Psoas muscle (tissue), 8 donors: ENCODE data around the gene AP3B1. TPM values are rescaled to one million over a fixed set of nuclear protein-coding genes. Genes with fewer than 3 reads are reported as not detected.

ENCODE experiments used
- ATAC-seq, 4 donors: fragments of 200-7000 bp; cut with Tn5 transposase; one replicate each; pipeline ENCODE4 v1.9.1; 2020; ENCODE audit warnings: moderate library complexity in 3 of 4, mild to moderate bottlenecking in 2 of 4
- DNase-seq, 2 donors: peaks; one replicate each; pipeline ENCODE4 v3.0.0-alpha.2; 2020
- H3K27ac ChIP-seq: fragments of 200-600 bp; one replicate; pipeline ENCODE4 v1.8.0; 2022
- H3K27me3 ChIP-seq, 3 donors: fragments of 200-600 bp in 1 of 3; one replicate each; pipeline versions ENCODE4 v1.6.1 to v1.8.0; 2013 to 2022; ENCODE audit warnings: low read length in 2 of 3, mild to moderate bottlenecking in 2 of 3, moderate library complexity in 1 of 3; ENCODE audit not compliant: insufficient read depth in 3 of 3
- H3K36me3 ChIP-seq, 2 donors: fragments of 200-600 bp in 1 of 2; one replicate each; pipeline versions ENCODE4 v1.6.1 to v1.8.0; 2013 to 2022; ENCODE audit warnings: low read depth in 1 of 2, mild to moderate bottlenecking in 1 of 2, moderate library complexity in 1 of 2; ENCODE audit not compliant: insufficient read depth in 1 of 2
- H3K4me1 ChIP-seq: fragments of 200-600 bp; one replicate; pipeline ENCODE4 v1.8.0; 2022
- H3K4me3 ChIP-seq: fragments of 200-600 bp; one replicate; pipeline ENCODE4 v1.8.0; 2022; ENCODE audit warnings: mild to moderate bottlenecking
- H3K9me3 ChIP-seq: fragments of 200-600 bp; one replicate; pipeline ENCODE4 v1.8.0; 2022
- WGBS, 3 donors: extraction: QIAGEN DNeasy Blood & Tissue Kit; methylation state at CpG; one replicate each; pipeline versions ENCODE4 v1.1.6 to v1.1.7; 2013; 5-methylcytosine and 5-hydroxymethylcytosine counted together
- intact Hi-C, 2 donors: fragments of 100-400 bp; cut with DNase I; formaldehyde crosslinking; loops; one replicate each; pipeline versions ENCODE4 v1.11.0 to v1.14.2; 2022
- polyA plus RNA-seq, 3 donors: library from polyadenylated mRNA; stranded (reverse); fragments of 200-250 nt; gene quantifications; one replicate each; pipeline ENCODE4 v1.2.3, GENCODE V29; 2013
- total RNA-seq, 4 donors: library from RNA; stranded (reverse); fragmentation: NEBNext Ultra II Directional in 2 of 4; extraction: Animal tissue kit (Norgen Biotek cat#: 25700) in 2 of 4; gene quantifications; one replicate each; pipeline versions ENCODE4 v1.2.1 to v1.2.4, GENCODE V29; 2021 to 2023
- TF ChIP-seq, protein P1 (sequence below): fragments of 200-600 bp; IDR thresholded peaks from one replicate; pipeline ENCODE4 v1.8.0; 2022; ENCODE audit warnings: antibody characterized with exemption
- donor health status: healthy with polysubstance abuse.
- donor health status: DM: no; HTN: no; CAD: no; lungs with moderate emphysema.
- donor health status: Bipolar disorder and iron deficiency.
- donor health status: healthy.
- donor health status: DM: yes; HTN: yes; CAD: no.
- donor health status: DM: no; HTN: no; CAD: no.
- donor health status: DM: no; HTN: no; CAD: no.
- donor health status: DM: yes; HTN: yes; CAD: no.

The AP3B1 gene
- total and polyA plus RNA-seq, 7 donors: 12.4 to 24.4 (median 15.2) TPM

DNA sequence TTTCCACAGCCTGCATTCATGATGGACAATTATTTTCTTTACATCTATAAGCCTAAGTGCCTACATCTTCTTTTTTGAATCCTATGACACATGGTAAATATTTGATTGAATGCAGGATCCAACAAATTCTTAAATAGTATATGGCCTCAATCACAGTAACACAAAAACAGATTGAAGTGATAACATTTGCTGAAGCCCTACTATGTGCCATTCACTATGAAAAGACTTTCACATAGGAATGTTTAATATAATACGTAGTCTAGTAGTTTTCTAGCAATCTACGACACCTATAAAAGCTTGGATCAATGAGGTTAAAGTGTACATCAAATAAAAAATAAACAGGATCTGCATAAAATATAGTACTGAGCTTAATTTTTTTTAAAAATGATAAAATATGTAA, 231.0 kb downstream of the AP3B1 start:
- no peaks in the 10 kb centered on the region for H3K9me3 ChIP-seq
- no peak overlapping the region for H3K4me3 ChIP-seq
- ATAC-seq (no peak), DNase-seq (no peak)
- 96 to 99% (median 99%) methylated on average over 2 of the region's 2 CpGs for WGBS, 3 donors
- intact Hi-C loops: no loop called here
- no peak overlapping the region for H3K27ac ChIP-seq
- H3K27me3 ChIP-seq: no peaks in the 10 kb centered on the region
- TF ChIP-seq, protein P1, sequence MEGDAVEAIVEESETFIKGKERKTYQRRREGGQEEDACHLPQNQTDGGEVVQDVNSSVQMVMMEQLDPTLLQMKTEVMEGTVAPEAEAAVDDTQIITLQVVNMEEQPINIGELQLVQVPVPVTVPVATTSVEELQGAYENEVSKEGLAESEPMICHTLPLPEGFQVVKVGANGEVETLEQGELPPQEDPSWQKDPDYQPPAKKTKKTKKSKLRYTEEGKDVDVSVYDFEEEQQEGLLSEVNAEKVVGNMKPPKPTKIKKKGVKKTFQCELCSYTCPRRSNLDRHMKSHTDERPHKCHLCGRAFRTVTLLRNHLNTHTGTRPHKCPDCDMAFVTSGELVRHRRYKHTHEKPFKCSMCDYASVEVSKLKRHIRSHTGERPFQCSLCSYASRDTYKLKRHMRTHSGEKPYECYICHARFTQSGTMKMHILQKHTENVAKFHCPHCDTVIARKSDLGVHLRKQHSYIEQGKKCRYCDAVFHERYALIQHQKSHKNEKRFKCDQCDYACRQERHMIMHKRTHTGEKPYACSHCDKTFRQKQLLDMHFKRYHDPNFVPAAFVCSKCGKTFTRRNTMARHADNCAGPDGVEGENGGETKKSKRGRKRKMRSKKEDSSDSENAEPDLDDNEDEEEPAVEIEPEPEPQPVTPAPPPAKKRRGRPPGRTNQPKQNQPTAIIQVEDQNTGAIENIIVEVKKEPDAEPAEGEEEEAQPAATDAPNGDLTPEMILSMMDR: no peak
- no peaks in the 10 kb centered on the region for H3K36me3 ChIP-seq
- H3K4me1 ChIP-seq: no peaks in the 10 kb centered on the region

DNA sequence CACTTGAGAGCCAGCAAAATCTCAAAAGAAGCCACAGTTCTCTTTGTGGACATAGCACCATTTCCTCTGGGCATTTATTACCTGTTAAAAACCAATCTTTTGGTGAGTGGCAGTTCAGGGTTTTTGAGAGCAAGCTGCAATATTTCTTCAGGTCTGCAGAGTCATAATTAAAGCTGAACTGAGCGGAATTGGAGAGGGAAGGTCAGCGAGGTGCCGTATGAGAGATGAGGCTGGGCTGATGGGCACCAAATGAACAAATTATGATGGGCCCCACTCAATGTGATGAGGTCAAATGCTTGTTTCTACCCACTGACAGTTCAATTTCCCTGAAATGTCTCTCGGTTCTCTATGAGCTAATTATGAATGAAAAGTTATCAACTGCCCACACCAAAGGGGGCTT, 231.9 kb downstream of the AP3B1 start:
- no peaks in the 10 kb centered on the region for H3K9me3 ChIP-seq
- no peaks in the 10 kb centered on the region for H3K36me3 ChIP-seq
- ATAC-seq (no peak), DNase-seq (no peak)
- H3K4me1 ChIP-seq: no peaks in the 10 kb centered on the region
- no peak overlapping the region for H3K27ac ChIP-seq
- 88 to 92% (median 89%) methylated on average over 4 of the region's 4 CpGs for WGBS, 3 donors
- H3K4me3 ChIP-seq: no peak overlapping the region
- intact Hi-C loops: no loop called here
- TF ChIP-seq, protein P1: no peak
- no peaks in the 10 kb centered on the region for H3K27me3 ChIP-seq

DNA sequence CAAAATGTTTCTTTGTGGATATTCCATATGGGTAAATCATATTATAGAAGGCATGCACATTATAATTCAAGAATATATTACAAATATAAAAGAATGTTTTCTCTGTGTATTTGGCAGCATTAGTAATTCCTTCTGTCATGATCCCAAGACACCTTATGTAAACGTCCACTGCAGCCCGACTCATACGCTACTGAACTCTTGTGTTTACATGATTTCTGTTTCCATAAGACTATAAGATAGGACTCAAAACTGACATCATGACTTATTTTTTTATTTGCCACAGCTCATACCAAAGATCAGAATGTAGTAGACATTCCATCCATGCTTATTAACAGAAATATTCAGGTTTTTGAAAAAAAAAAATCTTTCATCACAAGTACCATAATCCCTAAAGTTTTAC, 234.1 kb downstream of the AP3B1 start:
- H3K27ac ChIP-seq: no peak overlapping the region
- no peaks in the 10 kb centered on the region for H3K4me1 ChIP-seq
- H3K4me3 ChIP-seq: no peak overlapping the region
- 79 to 83% (median 81%) methylated on average over 3 of the region's 3 CpGs for WGBS, 3 donors
- intact Hi-C loops: no loop called here
- H3K27me3 ChIP-seq: no peaks in the 10 kb centered on the region
- H3K36me3 ChIP-seq: no peaks in the 10 kb centered on the region
- H3K9me3 ChIP-seq: no peaks in the 10 kb centered on the region
- no peak for DNase-seq
- TF ChIP-seq, protein P1: no peak
- ATAC-seq: no peak

DNA sequence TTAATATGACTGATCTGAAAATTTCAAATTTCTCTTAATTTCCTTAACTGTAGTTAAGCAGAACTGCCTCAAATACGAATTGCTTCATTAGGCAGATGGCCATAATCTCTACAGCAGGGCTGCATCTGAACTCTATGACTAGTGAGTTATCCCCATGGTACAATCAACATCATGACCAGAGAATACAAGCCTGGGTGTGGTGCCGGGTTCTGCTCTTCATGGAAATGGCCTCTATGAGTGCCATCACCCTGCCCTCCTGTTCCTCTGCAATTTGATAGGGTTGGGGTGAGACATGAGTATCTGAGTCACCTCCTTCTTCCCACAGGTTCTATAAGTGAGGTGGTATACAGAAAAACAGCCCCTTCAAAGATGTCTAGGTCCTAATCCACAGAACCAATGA, 235.9 kb downstream of the AP3B1 start:
- Histone ChIP-seq H3K9me3 (no peaks in the 10 kb centered on the region), H3K27ac (no peak overlapping the region), H3K36me3 (no peaks in the 10 kb centered on the region), H3K4me3 (no peak overlapping the region), H3K4me1 (no peaks in the 10 kb centered on the region), H3K27me3 (no peaks in the 10 kb centered on the region)
- intact Hi-C loops: no loop called here
- ATAC-seq: no peak
- no peak for DNase-seq
- 87 to 91% (median 91%) methylated on average over 2 of the region's 2 CpGs for WGBS, 3 donors
- TF ChIP-seq, protein P1: no peak

DNA sequence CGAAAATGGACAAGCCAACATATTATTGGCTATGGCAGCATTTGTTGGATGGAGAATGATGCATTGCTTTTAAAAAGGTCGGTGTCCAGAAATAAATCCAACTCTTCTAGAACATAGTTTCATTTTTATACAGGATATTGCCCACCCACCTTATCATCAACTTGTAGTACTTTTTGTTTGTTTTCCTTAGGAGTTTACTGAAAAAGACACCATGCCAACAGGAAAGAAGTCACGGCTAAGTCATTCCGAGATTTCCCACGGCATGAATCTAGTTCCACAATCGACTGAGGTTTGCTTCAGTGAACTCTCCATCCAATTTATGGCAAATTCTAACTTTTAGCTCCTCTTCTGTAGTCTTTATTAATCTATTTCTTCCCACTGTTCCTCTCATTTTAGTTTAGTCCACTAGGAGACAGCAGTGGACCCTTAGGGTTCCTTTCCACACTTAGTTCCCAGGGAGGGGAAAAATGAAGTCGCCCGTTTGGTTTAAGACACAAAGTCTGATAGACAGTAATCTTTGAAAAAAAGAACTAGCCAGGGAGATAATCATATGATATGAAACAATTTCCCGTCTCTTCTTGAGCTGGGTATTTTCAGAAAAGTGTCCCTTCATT, 237.5 kb downstream of the AP3B1 start:
- no peaks in the 10 kb centered on the region for H3K9me3 ChIP-seq
- no peak overlapping the region for H3K27ac ChIP-seq
- no peaks in the 10 kb centered on the region for H3K4me1 ChIP-seq
- no peaks in the 10 kb centered on the region for H3K36me3 ChIP-seq
- intact Hi-C loops: no loop called here
- ATAC-seq: no peak
- TF ChIP-seq, protein P1: no peak
- no peaks in the 10 kb centered on the region for H3K27me3 ChIP-seq
- 83 to 89% (median 85%) methylated on average over 9 of the region's 9 CpGs for WGBS, 3 donors
- H3K4me3 ChIP-seq: no peak overlapping the region
- no peak for DNase-seq
